GM18505 (cell line): Measurements from ENCODE around the gene ZSWIM1.

Experiments
- ATAC-seq: cut with Tn5 transposase; IDR thresholded peaks from one replicate; pipeline ENCODE4 v1.9.1; 2021; ENCODE audit not compliant: unreplicated experiment
- POLR2A ChIP-seq: IDR thresholded peaks from 4 replicates; pipeline ENCODE4 v1.6.1; 2011; ENCODE audit warnings: borderline replicate concordance; ENCODE audit not compliant: insufficient read depth, insufficient read length; ENCODE audit errors: extremely low read depth

Gene ZSWIM1

DNA sequence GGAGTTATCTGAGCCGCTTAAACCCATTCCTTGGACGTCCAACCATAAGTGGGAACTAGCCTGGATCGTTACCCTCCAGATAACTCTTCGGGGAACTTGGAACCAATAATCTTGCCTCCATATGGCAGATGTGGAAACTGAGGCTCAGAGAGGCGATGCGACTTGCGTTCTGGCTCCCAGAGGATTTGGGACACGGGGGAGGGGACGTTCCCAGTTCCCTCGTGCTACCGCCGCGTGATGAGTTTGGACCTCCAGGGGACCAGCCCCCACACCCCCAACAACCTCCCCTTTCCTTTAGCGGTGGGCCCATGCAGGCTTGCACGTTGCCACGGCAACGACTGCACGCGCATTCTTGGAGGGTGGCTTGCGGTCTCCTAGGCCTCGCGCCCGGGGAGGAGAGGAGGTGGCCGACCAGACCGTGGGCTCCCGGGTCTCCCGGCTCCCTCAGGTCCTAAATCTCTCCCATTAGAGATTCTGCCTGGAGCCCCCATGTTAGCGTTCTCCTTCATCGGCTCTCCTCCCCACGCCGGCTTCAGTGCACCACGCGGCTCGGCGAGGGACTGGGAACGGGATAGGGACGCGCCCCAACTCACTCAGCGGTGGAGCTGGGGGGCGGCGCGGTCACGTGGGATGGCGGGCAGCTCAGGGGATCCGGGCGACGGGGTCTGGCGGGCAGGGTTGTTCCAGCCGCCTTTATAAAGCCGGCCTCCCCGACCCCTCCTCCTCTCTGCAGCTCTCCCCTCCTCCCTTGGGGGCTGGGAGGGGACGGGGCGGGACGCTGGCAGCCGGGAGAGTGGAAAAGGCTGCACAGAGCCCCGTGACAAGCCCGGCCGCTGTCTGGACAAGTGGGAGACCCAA, 30.7 kb downstream of the ZSWIM1 start, which contains the start of gene PLTP:
TSS of gene PLTP (minus strand) at position 670 of the 858 bp plus-strand sequence. CDS start 703 bp downstream, outside the sequence.
- ATAC-seq, result no peak
- TF ChIP-seq POLR2A, result no peak

DNA sequence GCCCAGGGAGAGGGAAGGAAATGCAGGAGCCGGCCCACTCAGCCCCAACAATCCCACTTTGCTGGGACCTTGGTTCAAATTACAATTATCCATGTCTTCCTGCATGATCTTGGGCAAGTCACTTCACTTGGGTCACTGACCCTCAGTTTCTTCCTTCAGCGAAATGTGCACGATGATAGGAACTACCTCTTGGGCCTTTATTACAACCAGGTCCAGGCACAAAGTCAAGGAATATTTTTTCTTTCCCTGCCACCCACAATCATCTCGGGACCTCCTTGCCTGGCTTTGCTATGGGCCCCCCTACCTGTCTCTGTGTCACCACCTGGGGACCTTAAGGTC, 31.3 kb downstream of the ZSWIM1 start:
- no peak for TF ChIP-seq POLR2A

DNA sequence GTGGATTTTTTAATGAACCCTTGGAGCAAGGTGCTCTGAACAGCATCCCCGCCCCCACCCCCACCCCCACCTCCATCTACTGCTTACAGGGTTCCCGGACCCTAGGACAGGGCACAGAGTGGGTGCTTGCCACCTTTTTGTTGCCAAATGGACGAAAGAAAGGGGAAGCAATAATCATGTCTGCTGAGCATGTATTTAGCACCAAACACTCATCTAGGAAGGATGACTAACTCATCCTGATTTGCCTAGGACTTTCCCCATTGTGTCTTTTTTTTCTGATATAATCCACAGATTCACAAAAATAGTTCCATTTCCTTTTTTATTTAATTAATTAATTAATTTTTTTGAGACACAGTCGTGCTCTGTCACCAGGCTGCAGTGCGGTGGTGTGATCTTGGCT, 32.1 kb downstream of the ZSWIM1 start:
- no peak for TF ChIP-seq POLR2A
- no peak for ATAC-seq

More for the DNA sequence above, 31.3 kb downstream of the ZSWIM1 start:
- no peak for ATAC-seq

DNA sequence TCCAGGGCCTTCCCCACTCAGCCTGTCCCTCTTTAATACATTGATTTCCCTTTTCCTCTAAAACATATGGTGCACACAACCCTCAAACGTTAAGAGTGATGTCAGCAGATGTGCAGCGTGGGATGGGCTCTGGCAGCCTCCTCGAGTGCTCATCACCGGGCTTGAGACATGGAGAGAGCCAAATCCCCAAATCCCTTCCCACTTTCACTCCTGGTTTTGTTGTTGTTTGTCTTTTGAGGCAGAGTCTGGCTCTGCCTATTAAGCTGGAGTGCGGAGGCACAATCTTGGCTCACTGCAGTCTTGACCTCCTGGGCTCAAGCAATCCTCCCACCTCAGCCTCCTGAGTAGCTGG, 36.7 kb downstream of the ZSWIM1 start:
- ATAC-seq, result no peak
- TF ChIP-seq POLR2A, result no peak

DNA sequence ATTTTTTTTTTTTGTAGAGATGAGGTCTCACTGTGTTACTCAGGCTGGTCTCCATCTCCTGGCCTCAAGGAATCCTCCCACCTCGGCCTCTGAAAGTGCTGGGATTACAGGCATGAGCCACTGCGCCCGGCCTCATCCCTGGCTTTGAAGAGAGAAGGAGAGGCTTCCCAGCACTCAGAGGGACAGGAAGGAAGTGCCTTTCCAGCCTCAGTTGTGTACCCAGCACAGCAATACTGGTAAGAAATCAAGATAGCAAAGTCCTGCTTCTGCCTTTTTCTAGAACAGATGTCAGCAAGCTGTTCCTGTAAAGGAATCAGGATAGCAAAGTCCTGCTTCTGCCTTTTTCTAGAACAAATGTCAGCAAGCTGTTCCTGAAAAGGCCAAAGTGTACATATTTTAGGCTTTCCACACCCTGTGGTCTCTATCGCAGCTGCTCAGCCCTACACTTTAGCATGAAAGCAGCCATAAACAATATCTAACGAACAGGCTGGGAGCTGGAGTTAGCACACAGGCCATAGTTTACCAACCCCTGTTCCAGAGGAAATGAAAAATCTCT, 37.2 kb downstream of the ZSWIM1 start:
- no peak for ATAC-seq
- no peak for TF ChIP-seq POLR2A

DNA sequence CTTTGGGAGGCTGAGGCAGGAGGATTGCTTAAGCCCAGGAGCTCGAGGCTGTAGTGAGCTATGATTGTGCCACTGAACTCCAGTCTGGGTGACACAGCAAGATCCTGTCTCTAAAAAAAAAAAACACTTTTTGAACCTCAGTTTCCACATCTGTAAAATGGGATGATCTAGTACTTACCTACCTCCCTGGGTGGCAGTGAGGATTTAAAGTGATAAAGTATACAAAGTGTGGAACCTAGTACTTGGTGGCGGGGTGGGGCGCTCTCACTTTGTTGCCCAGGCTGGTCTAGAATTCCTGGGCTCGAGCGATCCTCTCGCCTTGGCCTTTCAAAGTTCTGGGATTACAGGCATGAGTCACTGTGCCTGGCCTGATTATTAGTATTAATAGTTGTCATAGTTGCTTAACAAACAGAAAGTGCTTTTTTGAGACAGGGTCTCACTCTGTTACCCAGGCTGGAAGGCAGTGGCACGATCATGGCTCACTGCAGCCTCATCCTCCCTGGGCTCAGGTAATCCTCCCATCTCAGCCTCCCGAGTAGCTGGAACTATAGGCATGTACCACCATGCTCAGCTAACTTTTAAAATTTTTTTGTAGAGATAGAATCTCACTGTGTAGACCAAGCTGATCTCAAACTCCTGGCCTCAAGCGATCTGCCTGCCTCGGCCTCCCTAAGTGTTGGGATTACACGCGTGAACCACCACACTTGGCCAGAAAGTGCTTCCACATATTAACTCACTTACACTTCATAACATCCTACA, 37.9 kb downstream of the ZSWIM1 start:
- no peak for TF ChIP-seq POLR2A
- no peak for ATAC-seq

DNA sequence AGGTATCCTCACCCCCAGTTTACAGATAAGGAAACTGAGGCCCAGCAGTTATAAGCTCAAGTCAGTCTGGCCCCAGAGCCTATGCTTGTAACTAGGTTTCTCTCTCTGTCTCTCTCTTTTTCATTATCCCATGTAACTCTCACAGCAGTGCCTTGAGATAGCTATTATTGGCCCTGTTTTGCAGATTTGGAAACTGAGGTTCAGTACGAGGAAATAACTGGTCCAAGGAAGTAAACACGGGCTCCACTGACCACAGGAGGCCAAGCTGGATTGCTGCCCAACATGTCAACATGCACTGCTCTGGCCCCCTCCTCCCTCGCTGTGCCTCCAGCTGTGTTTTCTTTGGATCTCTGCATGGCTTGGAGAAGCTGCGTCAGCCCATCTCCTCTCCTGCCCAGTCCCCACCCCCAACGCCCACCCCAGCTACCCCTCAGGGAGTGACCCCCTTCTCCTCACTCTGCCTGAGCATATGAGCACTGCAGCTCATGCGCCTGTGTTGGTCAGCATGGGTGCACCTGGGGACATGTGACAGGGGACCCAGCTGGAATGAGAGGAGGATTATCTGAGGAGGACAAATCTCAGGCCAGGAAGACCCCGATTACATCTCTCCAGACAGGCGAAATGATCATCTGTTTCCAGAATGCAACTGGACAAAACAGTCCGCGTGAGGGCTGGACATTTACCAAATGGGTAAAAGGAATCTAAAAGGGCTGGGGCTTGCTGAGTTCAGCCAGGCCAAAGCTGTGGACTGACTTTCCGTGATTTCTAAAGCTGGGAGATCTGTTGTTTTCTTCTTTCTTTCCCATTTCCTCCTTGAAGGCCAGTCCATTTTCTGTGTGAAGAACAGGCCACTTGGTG, 38.7 kb downstream of the ZSWIM1 start:
- ATAC-seq, result no peak
- no peak for TF ChIP-seq POLR2A

DNA sequence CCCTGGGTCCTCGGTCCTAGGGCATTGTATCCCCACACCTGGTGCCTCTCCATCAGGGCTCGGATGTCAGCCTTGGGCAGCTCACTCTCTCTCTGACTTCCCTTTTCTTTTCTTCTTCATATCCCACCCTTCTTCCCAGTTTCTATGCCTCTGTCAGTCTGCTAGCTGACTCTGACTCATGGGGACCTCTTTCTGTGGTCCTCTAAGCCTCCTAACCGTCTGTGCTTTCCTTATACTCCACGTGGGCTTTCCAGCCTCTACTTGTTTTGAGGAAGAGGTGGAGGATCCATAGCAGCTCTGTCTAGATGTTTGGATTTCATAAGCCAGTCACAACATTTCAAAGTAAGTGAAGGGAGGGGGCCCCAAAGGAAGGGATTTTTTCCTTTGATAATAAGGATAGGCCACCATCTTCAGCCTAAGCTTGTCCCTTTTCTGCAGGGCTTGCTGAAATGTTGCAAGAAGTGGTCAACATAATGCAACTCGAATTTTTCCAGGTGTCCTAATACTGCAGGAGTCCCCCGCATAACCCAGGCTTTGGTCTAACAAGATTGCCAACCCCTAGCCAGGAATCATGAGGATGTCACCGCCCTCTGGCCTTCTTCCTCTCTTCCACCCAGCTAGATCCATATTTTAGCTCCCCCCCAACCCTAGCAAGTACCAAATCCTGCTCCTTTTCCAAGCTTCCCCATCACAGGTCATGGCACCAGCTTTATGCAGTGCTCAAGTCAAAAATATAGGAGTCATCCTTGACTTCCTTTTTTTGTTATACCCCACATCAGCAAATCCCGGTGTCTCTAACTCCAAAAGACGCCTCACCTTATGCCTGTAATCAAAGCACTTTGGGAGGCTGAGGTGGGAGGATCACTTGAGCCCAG, 39.7 kb downstream of the ZSWIM1 start:
- no peak for TF ChIP-seq POLR2A
- no peak for ATAC-seq

DNA sequence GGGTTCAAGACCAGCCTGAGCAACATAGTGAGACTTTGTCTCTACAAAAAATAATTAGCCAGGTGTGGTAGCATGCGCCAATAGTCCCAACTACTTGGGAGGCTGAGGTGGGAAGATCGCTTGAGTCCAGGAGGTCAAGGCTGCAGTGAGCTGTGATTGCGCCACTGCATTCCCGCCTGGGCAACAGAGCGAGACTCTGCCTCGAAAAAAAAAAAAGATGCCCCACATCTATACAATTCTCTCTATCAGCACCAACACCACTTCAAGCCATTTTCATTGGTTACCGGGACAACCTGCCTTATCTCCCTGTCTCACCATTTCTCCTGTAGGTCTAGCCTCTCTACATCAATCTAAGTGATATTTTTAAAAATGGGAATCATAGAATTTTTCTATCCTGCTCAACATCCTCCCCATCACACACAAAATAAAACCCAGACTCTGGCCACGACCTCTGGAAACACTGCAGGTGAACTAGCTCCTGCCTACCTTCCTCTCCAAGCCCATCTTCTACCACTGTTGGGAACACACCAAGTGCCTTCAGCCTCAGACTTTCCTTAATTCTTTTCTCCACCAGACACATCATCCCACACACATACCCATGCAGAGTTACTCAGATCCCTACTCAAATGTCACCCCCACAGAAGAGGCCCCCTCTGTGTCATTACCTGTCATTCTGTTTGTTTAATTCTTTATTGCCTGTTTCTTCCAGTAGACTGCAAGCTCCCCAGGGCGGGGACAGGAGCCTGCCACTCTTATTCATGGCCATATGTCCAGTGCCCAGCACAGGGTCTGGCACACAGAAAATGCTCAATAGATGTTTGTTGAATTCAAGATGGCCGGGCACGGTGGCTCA, 40.5 kb downstream of the ZSWIM1 start:
- ATAC-seq, result no peak
- no peak for TF ChIP-seq POLR2A

DNA sequence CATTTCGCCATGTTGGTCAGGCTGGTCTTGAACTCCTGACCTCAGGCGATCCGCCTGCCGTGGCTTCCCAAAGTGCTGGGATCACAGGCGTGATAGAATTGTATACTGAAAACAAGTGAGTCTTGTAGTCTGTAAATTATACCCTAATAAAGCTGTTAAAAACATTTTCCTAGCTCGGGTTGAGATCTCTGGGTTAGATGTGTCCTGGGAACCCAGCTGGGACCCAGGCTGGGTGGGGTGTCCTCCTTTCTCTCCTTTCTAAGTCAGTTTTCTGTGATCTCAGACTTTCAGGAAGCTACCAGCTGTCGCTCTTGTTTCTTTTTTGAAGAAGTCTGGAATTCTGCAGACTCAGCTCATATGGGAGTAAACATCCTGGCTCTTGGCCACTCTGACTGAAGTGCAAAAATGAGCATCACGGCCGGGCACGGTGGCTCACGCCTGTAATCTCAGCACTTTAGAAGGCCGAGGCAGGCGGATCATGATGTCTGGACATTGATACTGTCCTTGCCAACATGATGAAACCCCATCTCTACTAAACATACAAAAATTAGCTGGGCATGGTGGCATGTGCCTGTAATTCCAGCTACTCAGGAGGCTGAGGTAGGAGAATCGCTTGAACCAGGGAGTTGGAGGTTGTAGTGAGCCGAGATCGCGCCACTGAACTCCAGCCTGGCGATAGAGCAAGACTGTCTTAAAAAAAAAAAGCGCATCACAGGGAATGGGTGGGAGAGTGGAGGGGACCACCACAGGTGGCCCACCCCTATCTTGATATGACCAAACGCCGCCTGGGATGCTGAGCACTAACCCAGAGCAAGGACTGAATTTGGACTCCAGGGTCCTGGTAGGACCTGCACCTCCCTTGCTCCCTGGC, 43.6 kb downstream of the ZSWIM1 start:
- no peak for ATAC-seq
- no peak for TF ChIP-seq POLR2A
